Stimulated activated CD4-positive, alpha-beta T cell treated with anti-CD3 and anti-CD28 coated beads, Interleukin-1b, Interleukin-23, amount 100 ng/mL, for 4 hours (primary cell): ENCODE results near the gene NANS.
"Not testable (repeated sequence)": the region's sequence is repeated elsewhere in the genome, so short reads cannot be mapped to it uniquely, and the experiment has no call there.

ENCODE experiments used
- DNase-seq, 2 donors: peaks; one replicate each; pipeline ENCODE4 v3.0.0-alpha.2; 2020; ENCODE audit warnings: low read depth in 2 of 2

NANS gene

GRCh38 chr9:98056269-98057137 lies at the start of gene NANS:
TSS of gene NANS (plus strand) at chr9:98056732. CDS start at chr9:98056809, 77 bp downstream.
- peak; percentile 88 for DNase-seq

- DNase-seq: no peak
Measured at GRCh38 chr9:98007251-98007928, 49.1 kb upstream of the NANS start.

GRCh38 chr9:98008764-98009163 lies 47.8 kb upstream of the NANS start:
- no peak for DNase-seq

- no peak for DNase-seq
Measured at GRCh38 chr9:98009437-98009836, 47.1 kb upstream of the NANS start.

GRCh38 chr9:98009936-98010335 lies 46.6 kb upstream of the NANS start:
- DNase-seq: no peak

- DNase-seq: no peak
Measured at GRCh38 chr9:98010445-98010844, 46.1 kb upstream of the NANS start.

GRCh38 chr9:98011122-98011521 lies 45.4 kb upstream of the NANS start:
- DNase-seq: no peak

- no peak for DNase-seq
Measured at GRCh38 chr9:98016137-98016680, 40.3 kb upstream of the NANS start.

- no peak for DNase-seq
Measured at GRCh38 chr9:98017306-98017705, 39.2 kb upstream of the NANS start.

GRCh38 chr9:98018347-98018746 lies 38.2 kb upstream of the NANS start:
- DNase-seq: no peak

- no peak for DNase-seq
Measured at GRCh38 chr9:98019098-98019497, 37.4 kb upstream of the NANS start.

GRCh38 chr9:98019869-98020268 lies 36.7 kb upstream of the NANS start:
- DNase-seq: not testable (repeated sequence)

GRCh38 chr9:98020476-98021145 lies 35.9 kb upstream of the NANS start:
- DNase-seq: no peak

- no peak for DNase-seq
Measured at GRCh38 chr9:98021306-98022040, 35.1 kb upstream of the NANS start.

GRCh38 chr9:98022447-98022846 lies 34.1 kb upstream of the NANS start:
- DNase-seq: no peak

GRCh38 chr9:98024702-98025101 lies 31.8 kb upstream of the NANS start:
- DNase-seq: no peak

- no peak for DNase-seq
Measured at GRCh38 chr9:98031169-98031568, 25.4 kb upstream of the NANS start.

- no peak for DNase-seq
Measured at GRCh38 chr9:98031935-98032334, 24.6 kb upstream of the NANS start.

- peak; percentile 85 to 95 for DNase-seq
Measured at GRCh38 chr9:98034593-98035546, 21.7 kb upstream of the NANS start.

GRCh38 chr9:98037357-98037756 lies 19.2 kb upstream of the NANS start:
- DNase-seq: no peak
